ENCODE results near the gene ANKRD27. TPM values are rescaled to one million over a fixed set of nuclear protein-coding genes. Genes with fewer than 3 reads are reported as not detected.

Gene ANKRD27
- polyA plus RNA-seq, 1 of the 3 experiments (the other 2 are of a cell fraction), result 16.5 TPM

GRCh38 chr19:32649751-32650150, 25.2 kb downstream of the ANKRD27 start:
- Histone ChIP-seq H4K20me1 (ENCODE audit: insufficient read depth) (no peaks in the 10 kb centered on the region), H3K4me3 (ENCODE audit: low read depth in 2 of 2, low read length in 1 of 2) (no peak overlapping the region), H3K79me2 (ENCODE audit: insufficient read depth) (peaks cover 15% of the 10 kb centered on the region; the same call in 1 of the 2 replicates), H3F3A (replicated peaks; ENCODE audit: insufficient read depth) (no peaks in the 10 kb centered on the region), H3K9me3 (no peaks in the 10 kb centered on the region), H3K27me3 (ENCODE audit: insufficient read depth) (no peaks in the 10 kb centered on the region), H3K9me2 (no peaks in the 10 kb centered on the region), H3K27ac (ENCODE audit: low read depth in 2 of 2, low read length in 1 of 2) (no peak overlapping the region), H3K36me3 (replicated peaks in 1 of 2; ENCODE audit: control insufficient read depth in 1 of 2, insufficient read depth in 2 of 2, low read length in 1 of 2) (peaks cover 8 to 12% of the 10 kb centered on the region in 2 experiments), H3K4me1 (ENCODE audit: control insufficient read depth in 1 of 2, insufficient read depth in 2 of 2, low read depth in 1 of 2, low read length in 1 of 2) (peaks cover 0 to 8% of the 10 kb centered on the region in 2 experiments; a peak in 1 of 4 replicates), H3K9ac (no peak overlapping the region), H2AFZ (ENCODE audit: low read depth) (no peak overlapping the region), H3K4me2 (no peak overlapping the region)
- POLR2A ChIA-PET, result no interaction called here
- TF ChIP-seq JUND (IDR thresholded peaks at IDR 0.05) (no peak), SMC3 (IDR thresholded peaks at IDR 0.05; ENCODE audit: low read depth, low read length) (no peak), RXRA (IDR thresholded peaks at IDR 0.05; ENCODE audit: borderline replicate concordance, low read depth) (no peak), EP300 (IDR thresholded peaks at IDR 0.05; ENCODE audit: borderline replicate concordance in 1 of 2, low read depth in 1 of 2, low read length in 1 of 2) (no peak), REST (IDR thresholded peaks at IDR 0.05; ENCODE audit: low read depth, low read length) (no peak), GATA2 (CRISPR knock-in tag; IDR thresholded peaks at IDR 0.05) (no peak), GABPA (IDR thresholded peaks at IDR 0.05; ENCODE audit: low read depth) (no peak), TCF12 (IDR thresholded peaks at IDR 0.05) (no peak), FOSL2 (IDR thresholded peaks at IDR 0.05; ENCODE audit: borderline replicate concordance, low read depth) (no peak), MAX (IDR thresholded peaks at IDR 0.05; ENCODE audit: low read depth) (no peak), FOXJ3 (CRISPR knock-in tag; IDR thresholded peaks at IDR 0.05) (no peak), TAF1 (IDR thresholded peaks at IDR 0.05; ENCODE audit: borderline replicate concordance, low read depth, low read length) (no peak), ELF1 (IDR thresholded peaks at IDR 0.05) (no peak), USF2 (IDR thresholded peaks at IDR 0.05; ENCODE audit: borderline replicate concordance, low read depth, low read length) (no peak), NRF1 (IDR thresholded peaks at IDR 0.05; ENCODE audit: low read depth, low read length) (no peak), RAD21 (IDR thresholded peaks at IDR 0.05; ENCODE audit: low read length) (no peak), RCOR1 (IDR thresholded peaks at IDR 0.05; ENCODE audit: low read length) (no peak), TEAD4 (IDR thresholded peaks at IDR 0.05; ENCODE audit: borderline replicate concordance, insufficient read depth) (no peak), NFIC (IDR thresholded peaks at IDR 0.05; ENCODE audit: borderline replicate concordance) (no peak)
- CTCF ChIA-PET, result interaction anchor here (0.6 kb wide), 1 partner anchor 587 kb away, joined by 3 read pairs; no protein-coding TSS in a partner anchor
- DNase-seq, result no peak
- WGBS (ENCODE audit: low lambda C conversion rate), result 96% methylated on average over 10 of the region's 11 CpGs

All from SK-N-SH (cell line).